Measurements from ENCODE around the gene LRRC72.

DNA sequence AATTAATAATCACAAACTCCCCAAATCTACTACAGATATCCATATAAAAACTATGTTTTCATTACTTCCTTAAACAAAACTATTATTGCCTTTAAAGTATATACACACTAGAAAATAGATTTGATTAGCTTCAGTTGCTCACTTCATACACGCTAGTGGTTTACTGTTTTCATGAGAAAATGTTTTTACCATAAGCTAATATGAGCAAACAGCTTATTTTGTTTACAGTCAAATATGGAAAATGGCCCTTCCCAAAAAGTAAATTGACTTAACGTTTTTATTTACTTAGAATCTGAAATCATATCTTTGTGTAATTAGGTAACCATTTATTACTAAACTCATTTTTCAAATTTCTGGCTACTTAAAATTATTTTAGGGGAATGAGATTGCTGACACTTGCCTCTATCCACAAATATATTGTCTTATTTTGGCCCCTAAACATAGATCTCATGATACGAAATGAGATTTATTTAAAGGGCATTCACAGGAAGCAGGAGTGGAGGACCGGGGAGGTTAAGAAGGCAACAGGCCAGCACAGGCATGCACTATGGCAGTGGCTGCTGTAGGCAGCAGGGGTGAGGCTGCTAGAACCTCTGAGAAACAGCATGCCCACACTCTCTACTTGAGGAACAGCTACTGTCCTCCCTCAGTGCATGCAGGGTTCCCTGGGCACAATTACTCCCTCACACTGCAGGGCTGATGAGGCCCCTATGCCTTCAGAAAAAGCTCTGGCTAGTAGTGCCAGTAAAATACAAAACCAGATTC is 31.5 kb upstream of the LRRC72 start:
- TF ChIP-seq, protein P1, sequence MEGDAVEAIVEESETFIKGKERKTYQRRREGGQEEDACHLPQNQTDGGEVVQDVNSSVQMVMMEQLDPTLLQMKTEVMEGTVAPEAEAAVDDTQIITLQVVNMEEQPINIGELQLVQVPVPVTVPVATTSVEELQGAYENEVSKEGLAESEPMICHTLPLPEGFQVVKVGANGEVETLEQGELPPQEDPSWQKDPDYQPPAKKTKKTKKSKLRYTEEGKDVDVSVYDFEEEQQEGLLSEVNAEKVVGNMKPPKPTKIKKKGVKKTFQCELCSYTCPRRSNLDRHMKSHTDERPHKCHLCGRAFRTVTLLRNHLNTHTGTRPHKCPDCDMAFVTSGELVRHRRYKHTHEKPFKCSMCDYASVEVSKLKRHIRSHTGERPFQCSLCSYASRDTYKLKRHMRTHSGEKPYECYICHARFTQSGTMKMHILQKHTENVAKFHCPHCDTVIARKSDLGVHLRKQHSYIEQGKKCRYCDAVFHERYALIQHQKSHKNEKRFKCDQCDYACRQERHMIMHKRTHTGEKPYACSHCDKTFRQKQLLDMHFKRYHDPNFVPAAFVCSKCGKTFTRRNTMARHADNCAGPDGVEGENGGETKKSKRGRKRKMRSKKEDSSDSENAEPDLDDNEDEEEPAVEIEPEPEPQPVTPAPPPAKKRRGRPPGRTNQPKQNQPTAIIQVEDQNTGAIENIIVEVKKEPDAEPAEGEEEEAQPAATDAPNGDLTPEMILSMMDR (IDR thresholded peaks at IDR 0.05): no peak
- no peak for TF ChIP-seq POLR2AphosphoS5 (IDR thresholded peaks at IDR 0.05; ENCODE audit: low read depth, low read length)
- no peak for TF ChIP-seq SIN3A (IDR thresholded peaks at IDR 0.05; ENCODE audit: borderline replicate concordance, insufficient read depth, low read depth, low read length)
- TF ChIP-seq, protein P2, sequence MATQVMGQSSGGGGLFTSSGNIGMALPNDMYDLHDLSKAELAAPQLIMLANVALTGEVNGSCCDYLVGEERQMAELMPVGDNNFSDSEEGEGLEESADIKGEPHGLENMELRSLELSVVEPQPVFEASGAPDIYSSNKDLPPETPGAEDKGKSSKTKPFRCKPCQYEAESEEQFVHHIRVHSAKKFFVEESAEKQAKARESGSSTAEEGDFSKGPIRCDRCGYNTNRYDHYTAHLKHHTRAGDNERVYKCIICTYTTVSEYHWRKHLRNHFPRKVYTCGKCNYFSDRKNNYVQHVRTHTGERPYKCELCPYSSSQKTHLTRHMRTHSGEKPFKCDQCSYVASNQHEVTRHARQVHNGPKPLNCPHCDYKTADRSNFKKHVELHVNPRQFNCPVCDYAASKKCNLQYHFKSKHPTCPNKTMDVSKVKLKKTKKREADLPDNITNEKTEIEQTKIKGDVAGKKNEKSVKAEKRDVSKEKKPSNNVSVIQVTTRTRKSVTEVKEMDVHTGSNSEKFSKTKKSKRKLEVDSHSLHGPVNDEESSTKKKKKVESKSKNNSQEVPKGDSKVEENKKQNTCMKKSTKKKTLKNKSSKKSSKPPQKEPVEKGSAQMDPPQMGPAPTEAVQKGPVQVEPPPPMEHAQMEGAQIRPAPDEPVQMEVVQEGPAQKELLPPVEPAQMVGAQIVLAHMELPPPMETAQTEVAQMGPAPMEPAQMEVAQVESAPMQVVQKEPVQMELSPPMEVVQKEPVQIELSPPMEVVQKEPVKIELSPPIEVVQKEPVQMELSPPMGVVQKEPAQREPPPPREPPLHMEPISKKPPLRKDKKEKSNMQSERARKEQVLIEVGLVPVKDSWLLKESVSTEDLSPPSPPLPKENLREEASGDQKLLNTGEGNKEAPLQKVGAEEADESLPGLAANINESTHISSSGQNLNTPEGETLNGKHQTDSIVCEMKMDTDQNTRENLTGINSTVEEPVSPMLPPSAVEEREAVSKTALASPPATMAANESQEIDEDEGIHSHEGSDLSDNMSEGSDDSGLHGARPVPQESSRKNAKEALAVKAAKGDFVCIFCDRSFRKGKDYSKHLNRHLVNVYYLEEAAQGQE (IDR thresholded peaks at IDR 0.05; ENCODE audit: insufficient read depth in 1 of 2, low read depth in 2 of 2, low read length in 1 of 2): no peak
- TF ChIP-seq TCF7L2 (IDR thresholded peaks at IDR 0.05; ENCODE audit: low read depth, low read length): no peak
